ENCODE measurements around the gene MLPH. TPM values are rescaled to one million over a fixed set of nuclear protein-coding genes. Genes with fewer than 3 reads are reported as not detected.

MLPH gene
- total and polyA plus RNA-seq, 7 experiments from 2014 or later: not detected

- Histone ChIP-seq H3K27me3 (ENCODE audit: control insufficient read depth in 2 of 2, insufficient read depth in 2 of 2, low read length in 2 of 2) (peaks cover 0 to 5% of the 10 kb centered on the region in 2 donors), H3K27ac (ENCODE audit: low read depth, low read length) (no peak overlapping the region), H3K9me3 (ENCODE audit: control insufficient read depth in 2 of 3, low read length in 3 of 3) (peaks cover 0 to 2% (median 0%) of the 10 kb centered on the region in 3 experiments), H3K4me1 (ENCODE audit: control insufficient read depth in 2 of 2, insufficient read depth in 2 of 2, low read length in 2 of 2) (no peaks in the 10 kb centered on the region), H3K4me3 (ENCODE audit: low read length) (no peak overlapping the region), H3K36me3 (ENCODE audit: control insufficient read depth in 2 of 3, insufficient read depth in 3 of 3, low read length in 3 of 3) (no peaks in the 10 kb centered on the region)
- H3K27me3 Mint-ChIP-seq: peaks cover 45 to 55% (median 49%) of the 10 kb centered on the region in 5 donors
- H3K27ac Mint-ChIP-seq: no peak overlapping the region
- ChIA-PET CTCF (no interaction called here), POLR2A (no interaction called here)
- intact Hi-C loops (cut with micrococcal nuclease): no loop called here
- ATAC-seq (no peak), DNase-seq (no peak)
- peaks cover 0 to 3% (median 0%) of the 10 kb centered on the region in 7 donors for H3K4me1 Mint-ChIP-seq
- H3K9me3 Mint-ChIP-seq: peaks cover 0 to 16% (median 6%) of the 10 kb centered on the region in 11 donors
- peaks cover 0 to 8% (median 0%) of the 10 kb centered on the region in 5 donors for H3K36me3 Mint-ChIP-seq
- peak overlapping the region in 1 of 10 donors; percentile 8 for H3K4me3 Mint-ChIP-seq
Measured at GRCh38 chr2:237486334-237486818, 675 bp upstream of the MLPH start.

- Histone ChIP-seq H3K27ac (ENCODE audit: low read depth, low read length) (no peak overlapping the region), H3K9me3 (ENCODE audit: control insufficient read depth in 2 of 3, low read length in 3 of 3) (peaks cover 0 to 10% (median 0%) of the 10 kb centered on the region in 3 experiments), H3K4me3 (ENCODE audit: low read length) (no peak overlapping the region), H3K27me3 (ENCODE audit: control insufficient read depth in 2 of 2, insufficient read depth in 2 of 2, low read length in 2 of 2) (peaks cover 0 to 5% of the 10 kb centered on the region in 2 donors), H3K4me1 (ENCODE audit: control insufficient read depth in 2 of 2, insufficient read depth in 2 of 2, low read length in 2 of 2) (no peaks in the 10 kb centered on the region), H3K36me3 (ENCODE audit: control insufficient read depth in 2 of 3, insufficient read depth in 3 of 3, low read length in 3 of 3) (no peaks in the 10 kb centered on the region)
- Mint-ChIP-seq H3K27me3 (peaks cover 36 to 51% (median 46%) of the 10 kb centered on the region in 5 donors), H3K4me1 (no peaks in the 10 kb centered on the region), H3K9me3 (peaks cover 0 to 27% (median 13%) of the 10 kb centered on the region in 11 donors), H3K36me3 (peaks cover 3 to 9% (median 3%) of the 10 kb centered on the region in 5 donors), H3K4me3 (peak overlapping the region in 1 of 10 donors; percentile 33), H3K27ac (no peak overlapping the region)
- ATAC-seq (no peak), DNase-seq (no peak)
- intact Hi-C loops (cut with micrococcal nuclease): no loop called here
- ChIA-PET CTCF (no interaction called here), POLR2A (no interaction called here)
Measured at GRCh38 chr2:237487496-237487895, 445 bp downstream of the MLPH start.

GRCh38 chr2:237488295-237488694, 1.2 kb downstream of the MLPH start:
- Mint-ChIP-seq H3K4me1 (no peaks in the 10 kb centered on the region), H3K27me3 (peaks cover 36 to 53% (median 48%) of the 10 kb centered on the region in 5 donors), H3K4me3 (no peak overlapping the region), H3K36me3 (peaks cover 3 to 9% (median 3%) of the 10 kb centered on the region in 5 donors), H3K27ac (no peak overlapping the region), H3K9me3 (peaks cover 0 to 30% (median 13%) of the 10 kb centered on the region in 11 donors)
- intact Hi-C loops (cut with micrococcal nuclease): no loop called here
- CTCF ChIA-PET: no interaction called here
- Histone ChIP-seq H3K4me1 (ENCODE audit: control insufficient read depth in 2 of 2, insufficient read depth in 2 of 2, low read length in 2 of 2) (no peaks in the 10 kb centered on the region), H3K9me3 (ENCODE audit: control insufficient read depth in 2 of 3, low read length in 3 of 3) (peaks cover 0 to 10% (median 0%) of the 10 kb centered on the region in 3 experiments), H3K27ac (ENCODE audit: low read depth, low read length) (no peak overlapping the region), H3K4me3 (ENCODE audit: low read length) (no peak overlapping the region), H3K27me3 (ENCODE audit: control insufficient read depth in 2 of 2, insufficient read depth in 2 of 2, low read length in 2 of 2) (peaks cover 0 to 5% of the 10 kb centered on the region in 2 donors), H3K36me3 (ENCODE audit: control insufficient read depth in 2 of 3, insufficient read depth in 3 of 3, low read length in 3 of 3) (no peaks in the 10 kb centered on the region)
- DNase-seq: no peak
- no peak for ATAC-seq
- POLR2A ChIA-PET: no interaction called here

GRCh38 chr2:237488901-237489860, 2.1 kb downstream of the MLPH start:
- peaks cover 3 to 9% (median 3%) of the 10 kb centered on the region in 5 donors for H3K36me3 Mint-ChIP-seq
- no peaks in the 10 kb centered on the region for H3K4me1 ChIP-seq (ENCODE audit: control insufficient read depth in 2 of 2, insufficient read depth in 2 of 2, low read length in 2 of 2)
- H3K9me3 ChIP-seq (ENCODE audit: control insufficient read depth in 2 of 3, low read length in 3 of 3): peaks cover 0 to 10% (median 0%) of the 10 kb centered on the region in 3 experiments
- ATAC-seq (no peak), DNase-seq (no peak)
- no peak overlapping the region for H3K4me3 ChIP-seq (ENCODE audit: low read length)
- intact Hi-C loops (cut with micrococcal nuclease): no loop called here
- ChIA-PET POLR2A (no interaction called here), CTCF (no interaction called here)
- no peak overlapping the region for H3K27ac Mint-ChIP-seq
- no peaks in the 10 kb centered on the region for H3K4me1 Mint-ChIP-seq
- H3K27me3 ChIP-seq (ENCODE audit: control insufficient read depth in 2 of 2, insufficient read depth in 2 of 2, low read length in 2 of 2): peaks cover 0 to 5% of the 10 kb centered on the region in 2 donors
- H3K27me3 Mint-ChIP-seq: peaks cover 36 to 51% (median 46%) of the 10 kb centered on the region in 5 donors
- peaks cover 0 to 30% (median 14%) of the 10 kb centered on the region in 11 donors for H3K9me3 Mint-ChIP-seq
- H3K4me3 Mint-ChIP-seq: peak overlapping the region in 1 of 10 donors; percentile 58
- no peak overlapping the region for H3K27ac ChIP-seq (ENCODE audit: low read depth, low read length)
- H3K36me3 ChIP-seq (ENCODE audit: control insufficient read depth in 2 of 3, insufficient read depth in 3 of 3, low read length in 3 of 3): no peaks in the 10 kb centered on the region

- H3K4me3 ChIP-seq (ENCODE audit: low read length): no peak overlapping the region
- H3K9me3 Mint-ChIP-seq: peaks cover 0 to 30% (median 14%) of the 10 kb centered on the region in 11 donors
- intact Hi-C loops (cut with micrococcal nuclease): no loop called here
- H3K27ac Mint-ChIP-seq: no peak overlapping the region
- no peak overlapping the region for H3K27ac ChIP-seq (ENCODE audit: low read depth, low read length)
- H3K27me3 Mint-ChIP-seq: peaks cover 34 to 43% (median 39%) of the 10 kb centered on the region in 5 donors
- no peak for DNase-seq
- H3K4me3 Mint-ChIP-seq: no peak overlapping the region
- no peaks in the 10 kb centered on the region for H3K4me1 ChIP-seq (ENCODE audit: control insufficient read depth in 2 of 2, insufficient read depth in 2 of 2, low read length in 2 of 2)
- H3K36me3 Mint-ChIP-seq: peaks cover 3 to 9% (median 3%) of the 10 kb centered on the region in 5 donors
- peaks cover 0 to 10% (median 0%) of the 10 kb centered on the region in 3 experiments for H3K9me3 ChIP-seq (ENCODE audit: control insufficient read depth in 2 of 3, low read length in 3 of 3)
- POLR2A ChIA-PET: no interaction called here
- CTCF ChIA-PET: no interaction called here
- no peaks in the 10 kb centered on the region for H3K36me3 ChIP-seq (ENCODE audit: control insufficient read depth in 2 of 3, insufficient read depth in 3 of 3, low read length in 3 of 3)
- peaks cover 0 to 5% of the 10 kb centered on the region in 2 donors for H3K27me3 ChIP-seq (ENCODE audit: control insufficient read depth in 2 of 2, insufficient read depth in 2 of 2, low read length in 2 of 2)
- no peaks in the 10 kb centered on the region for H3K4me1 Mint-ChIP-seq
- ATAC-seq: no peak
Measured at GRCh38 chr2:237490009-237490711, 3.1 kb downstream of the MLPH start.

- ATAC-seq: no peak
- Histone ChIP-seq H3K4me3 (ENCODE audit: low read length) (no peak overlapping the region), H3K27me3 (ENCODE audit: control insufficient read depth in 2 of 2, insufficient read depth in 2 of 2, low read length in 2 of 2) (peaks cover 0 to 4% of the 10 kb centered on the region in 2 donors), H3K36me3 (ENCODE audit: control insufficient read depth in 2 of 3, insufficient read depth in 3 of 3, low read length in 3 of 3) (no peaks in the 10 kb centered on the region), H3K27ac (ENCODE audit: low read depth, low read length) (no peak overlapping the region), H3K9me3 (ENCODE audit: control insufficient read depth in 2 of 3, low read length in 3 of 3) (peaks cover 0 to 10% (median 0%) of the 10 kb centered on the region in 3 experiments), H3K4me1 (ENCODE audit: control insufficient read depth in 2 of 2, insufficient read depth in 2 of 2, low read length in 2 of 2) (no peaks in the 10 kb centered on the region)
- Mint-ChIP-seq H3K27me3 (peaks cover 30 to 37% (median 34%) of the 10 kb centered on the region in 5 donors), H3K4me3 (no peak overlapping the region), H3K9me3 (peaks cover 0 to 30% (median 14%) of the 10 kb centered on the region in 11 donors), H3K4me1 (no peaks in the 10 kb centered on the region), H3K27ac (no peak overlapping the region), H3K36me3 (peaks cover 3 to 9% (median 3%) of the 10 kb centered on the region in 5 donors)
- ChIA-PET CTCF (interaction anchor here (0.6 kb wide), 1 partner anchor 112 kb away, joined by 3 read pairs; no protein-coding TSS in a partner anchor), POLR2A (no interaction called here)
- intact Hi-C loops (cut with micrococcal nuclease): no loop called here
- no peak for DNase-seq
Measured at GRCh38 chr2:237490795-237491194, 3.7 kb downstream of the MLPH start.
